ENCODE measurements around the gene TEC.
"Not testable (repeated sequence)": the region's sequence is repeated elsewhere in the genome, so short reads cannot be mapped to it uniquely, and the experiment has no call there.

The TEC gene

GRCh38 chr4:48167538-48168263 lies 101.9 kb downstream of the TEC start:
- DNase-seq (ENCODE audit: low read depth in 2 of 2): no peak

DNA sequence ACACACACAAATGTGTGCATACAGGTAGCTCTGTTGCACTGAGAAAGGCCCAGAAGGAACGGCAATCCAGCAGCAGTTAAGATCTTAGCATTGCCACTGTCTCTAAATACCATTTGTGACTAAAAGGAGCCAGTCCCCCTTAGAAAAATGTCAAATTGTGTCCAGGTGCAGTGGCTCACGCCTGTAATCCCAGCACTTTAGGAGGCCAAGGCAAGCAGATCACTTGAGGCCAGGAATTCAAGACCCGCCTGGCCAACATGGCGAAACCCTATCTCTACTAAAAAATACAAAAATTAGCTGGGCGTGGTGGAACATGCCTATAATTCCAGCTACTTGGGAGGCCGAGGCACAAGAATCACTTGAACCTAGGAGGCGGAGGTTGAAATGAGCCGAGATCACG lies 105.1 kb downstream of the TEC start:
- DNase-seq (ENCODE audit: low read depth in 2 of 2): not testable (repeated sequence)

GRCh38 chr4:48163746-48164145 lies 105.9 kb downstream of the TEC start:
- no peak for DNase-seq (ENCODE audit: low read depth in 2 of 2)

GRCh38 chr4:48162162-48162561 lies 107.5 kb downstream of the TEC start:
- no peak for DNase-seq (ENCODE audit: low read depth in 2 of 2)

DNA sequence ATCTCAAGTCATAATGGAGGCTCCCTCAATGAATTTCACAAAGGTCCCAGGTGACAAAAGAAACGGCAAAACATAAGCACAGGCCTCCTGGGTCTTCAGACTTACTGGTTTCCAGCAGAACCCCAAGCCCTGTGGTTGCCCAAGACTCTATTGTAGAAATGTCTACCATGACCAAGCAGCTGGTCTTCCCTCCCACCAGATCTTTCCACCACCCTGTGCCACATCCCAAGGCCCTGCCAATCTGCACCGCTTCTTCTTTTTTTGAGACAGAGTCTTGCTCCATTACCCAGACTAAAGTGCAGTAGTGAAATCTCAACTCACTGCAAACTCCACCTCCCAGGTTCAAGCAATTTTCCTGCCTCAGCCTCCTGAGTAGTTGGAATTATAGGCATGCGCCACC lies 112.4 kb downstream of the TEC start:
- no peak for DNase-seq (ENCODE audit: low read depth in 2 of 2)

DNA sequence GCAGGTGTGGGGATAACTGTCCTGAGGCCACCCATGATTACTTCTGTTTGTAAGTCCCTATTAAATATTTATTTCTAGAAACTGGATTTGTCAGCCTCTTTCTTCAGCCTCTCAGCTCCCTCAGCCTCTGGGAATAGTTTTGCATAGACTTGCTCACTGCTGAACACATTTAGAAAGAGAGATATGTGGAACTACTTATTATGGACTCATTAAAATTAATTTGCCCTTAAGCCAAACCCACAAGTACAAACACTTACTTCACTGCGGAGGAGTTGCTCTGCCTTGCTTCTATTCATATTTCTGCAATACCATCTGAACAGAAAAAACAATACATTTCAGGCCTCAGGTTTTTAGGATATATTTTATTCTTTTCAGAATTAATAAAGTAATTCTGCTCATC lies 113.2 kb downstream of the TEC start:
- DNase-seq (ENCODE audit: low read depth in 2 of 2): no peak

GRCh38 chr4:48153791-48154550 lies 115.7 kb downstream of the TEC start:
- no peak for DNase-seq (ENCODE audit: low read depth in 2 of 2)

DNA sequence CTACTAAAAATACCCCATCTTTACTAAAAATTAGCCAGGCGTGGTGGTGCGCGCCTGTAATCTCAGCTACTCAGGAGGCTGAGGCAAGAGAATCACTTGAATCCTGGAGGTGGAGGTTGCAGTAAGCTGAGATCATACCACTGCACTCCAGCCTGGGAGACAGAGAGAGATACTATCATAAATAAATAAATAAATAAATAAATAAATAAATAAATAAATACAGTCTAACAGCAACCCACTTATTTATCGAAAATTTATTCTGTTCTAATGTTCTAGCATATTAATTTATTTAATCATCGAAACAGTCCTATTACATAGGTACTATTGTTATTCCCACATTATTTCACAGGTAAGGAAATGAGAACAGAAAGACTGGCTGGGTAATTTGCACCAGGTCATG lies 117.4 kb downstream of the TEC start:
- no peak for DNase-seq (ENCODE audit: low read depth in 2 of 2)

- no peak for DNase-seq (ENCODE audit: low read depth in 2 of 2)
Observed at GRCh38 chr4:48149827-48150370, 119.7 kb downstream of the TEC start.

GRCh38 chr4:48147621-48148020 lies 122.0 kb downstream of the TEC start:
- no peak for DNase-seq (ENCODE audit: low read depth in 2 of 2)

DNA sequence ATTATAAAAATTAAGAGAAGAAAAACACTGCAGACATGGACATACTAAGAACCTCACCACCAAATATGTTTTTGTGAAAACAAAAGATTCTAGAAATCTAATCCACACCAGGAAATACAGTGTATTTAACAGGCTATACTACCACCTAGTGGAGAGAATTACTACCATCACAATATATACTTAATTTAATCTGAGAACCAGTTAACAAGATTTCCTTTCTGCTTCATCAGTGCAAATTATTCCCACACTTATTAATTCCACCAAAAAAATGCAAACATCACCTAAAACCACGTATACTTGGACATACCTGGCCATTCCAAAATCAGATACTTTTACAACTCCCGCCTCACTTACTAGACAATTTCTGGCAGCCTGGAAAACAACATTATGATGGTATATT lies 128.6 kb downstream of the TEC start:
- DNase-seq (ENCODE audit: low read depth in 2 of 2): peak; percentile 26 to 28

GRCh38 chr4:48139691-48140090 lies 129.9 kb downstream of the TEC start:
- DNase-seq (ENCODE audit: low read depth in 2 of 2): peak; percentile 11 to 13

GRCh38 chr4:48138936-48139335 lies 130.7 kb downstream of the TEC start:
- no peak for DNase-seq (ENCODE audit: low read depth in 2 of 2)

DNA sequence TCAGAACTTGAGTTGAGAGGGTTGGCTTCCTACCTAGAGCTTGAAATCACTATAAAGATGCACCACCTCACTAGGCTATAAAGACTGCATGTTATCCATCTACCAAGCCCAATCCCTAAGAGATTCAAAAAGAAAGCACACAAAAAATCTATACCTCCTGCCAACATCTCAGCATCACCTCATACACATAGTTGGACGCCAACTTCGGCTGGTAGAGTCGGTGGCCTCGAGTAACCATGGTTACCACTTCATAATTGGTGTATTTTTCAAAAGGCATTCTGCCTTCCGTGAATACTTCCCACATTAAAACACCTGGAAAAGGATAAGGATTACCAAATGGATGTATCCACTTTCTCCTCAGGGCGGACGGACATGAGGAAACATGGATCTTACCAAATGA lies 131.1 kb downstream of the TEC start:
- no peak for DNase-seq (ENCODE audit: low read depth in 2 of 2)

GRCh38 chr4:48137846-48138245 lies 131.8 kb downstream of the TEC start:
- DNase-seq (ENCODE audit: low read depth in 2 of 2): no peak

DNA sequence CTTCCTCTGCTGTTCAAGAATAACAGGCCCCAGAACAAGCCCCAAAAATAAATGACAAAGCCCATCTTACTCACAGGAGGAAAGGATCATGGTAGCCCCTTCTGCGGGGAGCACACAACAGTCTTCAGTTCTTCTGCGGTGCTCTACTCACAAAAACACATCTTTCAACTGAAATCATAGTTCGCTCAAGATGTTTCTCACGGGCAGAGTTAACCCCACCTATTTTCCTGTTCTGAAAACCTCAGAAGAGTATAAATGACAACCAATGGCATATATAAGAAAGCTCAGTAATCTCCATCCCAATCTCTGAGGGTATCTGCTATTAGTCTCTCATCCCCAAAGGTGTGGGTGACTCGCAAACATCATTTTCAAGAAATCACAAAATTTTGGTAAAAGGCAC lies 135.6 kb downstream of the TEC start, which contains the start of gene TXK:
Gene TXK (minus strand): TSS at position 170 of the 400 bp plus-strand sequence. CDS start 80 bp downstream, at position 90.
- DNase-seq (ENCODE audit: low read depth in 2 of 2): no peak

DNA sequence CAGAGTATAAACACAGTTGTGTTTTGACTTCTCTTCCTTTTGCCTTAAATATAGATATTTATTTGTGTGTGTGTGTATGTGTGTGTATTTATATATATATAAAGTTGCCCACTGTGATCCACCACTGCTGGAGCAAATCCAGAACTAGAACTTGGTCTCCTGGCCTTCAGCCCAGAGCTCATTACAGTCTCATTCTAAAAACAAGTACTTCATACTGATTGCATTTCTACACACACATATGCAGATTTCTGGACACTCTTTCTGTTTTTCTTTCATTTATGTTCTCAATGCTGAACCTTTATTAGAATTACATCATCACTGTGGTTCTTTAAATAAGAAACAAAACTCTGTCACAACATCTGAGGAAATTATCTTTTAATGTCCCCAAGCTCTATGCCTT lies 136.0 kb downstream of the TEC start:
- DNase-seq (ENCODE audit: low read depth in 2 of 2): peak in 1 of 2 experiments; percentile 14

GRCh38 chr4:48131736-48132135 lies 137.9 kb downstream of the TEC start:
- DNase-seq (ENCODE audit: low read depth in 2 of 2): no peak

DNA sequence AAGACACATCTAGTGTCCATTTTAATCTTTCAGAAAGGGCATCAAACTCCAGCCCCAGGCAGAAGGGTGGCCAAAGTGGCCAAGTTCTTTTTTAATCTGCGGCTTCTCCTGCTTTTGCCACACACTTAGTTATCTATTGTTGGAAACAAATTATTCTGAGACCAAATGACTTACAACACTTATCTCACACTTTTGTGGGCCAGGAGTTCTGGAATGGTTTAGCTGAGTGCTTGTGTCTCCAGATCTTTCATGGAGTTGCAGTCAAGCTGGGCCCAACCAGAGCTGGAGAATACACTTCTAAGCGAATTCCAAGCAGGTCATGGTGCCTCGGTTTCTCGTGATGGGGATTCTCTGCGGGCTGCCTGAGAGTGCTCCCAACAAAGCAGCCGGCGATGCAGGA lies 139.5 kb downstream of the TEC start:
- DNase-seq (ENCODE audit: low read depth in 2 of 2): no peak

DNA sequence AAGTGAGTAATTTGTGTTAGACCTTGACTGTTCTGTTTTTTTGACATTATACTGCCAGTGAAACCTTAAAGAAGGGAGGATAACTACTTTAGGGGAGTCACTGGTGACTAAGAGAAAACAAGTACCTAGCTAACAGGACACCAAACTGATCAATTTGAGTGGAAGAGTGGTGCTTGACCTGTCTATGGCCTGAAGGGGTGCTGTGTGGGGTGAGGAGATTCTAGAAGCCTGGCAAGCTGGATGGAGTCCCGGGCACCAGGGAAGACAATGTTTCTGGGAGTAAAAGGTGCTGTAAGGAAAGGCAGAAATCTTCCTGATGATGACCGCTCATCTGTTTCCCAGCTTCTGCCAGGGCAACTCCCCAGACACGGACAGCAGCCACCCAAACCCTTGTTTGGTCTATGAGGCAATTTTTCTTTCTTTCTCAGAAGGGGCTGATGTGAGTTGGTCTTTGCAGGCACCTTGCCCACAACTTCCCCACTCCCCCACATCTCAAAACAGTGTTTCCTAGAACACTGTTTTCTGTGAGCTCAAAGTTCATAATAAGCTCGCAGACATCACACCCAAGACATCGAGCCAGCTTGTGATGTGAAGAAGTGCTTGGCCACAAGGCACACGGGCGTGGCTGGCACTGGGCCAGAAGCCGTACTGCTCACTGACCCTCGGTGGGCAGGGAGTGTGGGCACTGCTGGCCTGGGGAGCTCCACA lies 140.2 kb downstream of the TEC start:
- no peak for DNase-seq (ENCODE audit: low read depth in 2 of 2)

DNA sequence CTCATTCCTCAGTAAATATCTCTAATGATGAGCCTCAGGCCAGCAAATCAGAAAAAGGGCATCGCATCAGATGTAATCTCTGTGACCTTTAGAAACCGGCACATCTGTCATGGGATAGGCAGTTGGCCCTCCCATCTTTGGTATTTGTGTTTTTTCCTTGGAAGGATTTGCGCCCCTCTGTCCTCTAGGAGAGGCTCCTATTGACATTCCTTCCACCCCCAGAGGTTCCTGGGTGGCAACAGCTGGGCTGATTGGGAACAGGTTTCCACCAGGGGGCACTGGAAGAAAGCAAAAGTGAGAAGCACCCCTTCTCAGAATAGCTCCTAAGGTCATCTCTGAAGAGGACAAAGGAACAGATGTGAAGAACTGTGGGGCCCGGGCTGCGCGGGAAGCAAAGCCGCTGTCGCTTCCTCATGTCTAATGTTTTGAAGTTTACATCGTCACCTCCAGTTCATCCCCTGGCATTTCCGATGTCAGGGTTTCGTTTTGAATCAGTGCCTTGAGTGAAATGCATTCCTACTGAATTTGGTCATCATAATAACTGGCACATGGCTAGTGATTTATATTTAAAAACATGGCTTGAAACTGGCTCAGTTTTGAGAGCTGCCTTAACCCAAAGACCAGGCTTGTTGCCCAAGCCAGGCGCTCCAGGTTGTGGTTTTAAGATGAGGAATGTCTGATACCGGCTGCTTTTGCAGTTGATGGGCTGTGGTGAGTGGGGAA lies 141.8 kb downstream of the TEC start:
- peak; percentile 89 to 91 for DNase-seq (ENCODE audit: low read depth in 2 of 2)

- no peak for DNase-seq (ENCODE audit: low read depth in 2 of 2)
Observed at GRCh38 chr4:48127231-48127630, 142.4 kb downstream of the TEC start.
